Measurements from ENCODE around the gene C20orf204. TPM values are rescaled to one million over a fixed set of nuclear protein-coding genes. Genes with fewer than 3 reads are reported as not detected.
A peak's percentile ranks its signal among the peaks of the same experiment; 100 is the strongest.

Gene C20orf204
- total RNA-seq, 4 donors from 2014 or later: 0.26 to 0.57 (median 0.57) TPM; not detected in 1

DNA sequence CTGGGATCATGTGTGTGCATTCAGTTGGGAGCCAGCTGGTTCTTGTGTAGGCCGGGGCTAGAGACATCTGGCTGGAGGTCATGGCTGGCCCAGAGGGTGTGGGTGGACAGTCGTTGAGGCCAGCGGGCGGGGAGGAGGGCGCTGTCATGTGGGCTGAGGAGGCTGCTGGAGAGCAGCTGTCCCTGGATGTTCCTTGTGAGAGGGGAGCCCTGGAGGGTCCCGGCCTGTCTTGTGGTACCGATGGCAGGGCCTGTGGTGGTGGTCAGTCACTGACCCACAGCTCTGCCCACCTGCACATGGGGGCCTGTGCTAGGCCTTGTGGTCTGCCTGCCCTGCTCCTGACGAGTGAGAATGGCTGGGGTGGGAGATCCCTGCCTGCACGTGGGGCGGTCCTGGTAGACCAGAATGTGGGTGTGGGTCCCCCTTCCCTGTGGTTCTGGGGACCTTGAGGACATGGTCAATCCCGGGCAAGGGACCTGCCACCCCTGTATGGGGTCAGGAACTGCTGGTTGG lies 1.9 kb upstream of the C20orf204 start:
- TF ChIP-seq, protein P1, sequence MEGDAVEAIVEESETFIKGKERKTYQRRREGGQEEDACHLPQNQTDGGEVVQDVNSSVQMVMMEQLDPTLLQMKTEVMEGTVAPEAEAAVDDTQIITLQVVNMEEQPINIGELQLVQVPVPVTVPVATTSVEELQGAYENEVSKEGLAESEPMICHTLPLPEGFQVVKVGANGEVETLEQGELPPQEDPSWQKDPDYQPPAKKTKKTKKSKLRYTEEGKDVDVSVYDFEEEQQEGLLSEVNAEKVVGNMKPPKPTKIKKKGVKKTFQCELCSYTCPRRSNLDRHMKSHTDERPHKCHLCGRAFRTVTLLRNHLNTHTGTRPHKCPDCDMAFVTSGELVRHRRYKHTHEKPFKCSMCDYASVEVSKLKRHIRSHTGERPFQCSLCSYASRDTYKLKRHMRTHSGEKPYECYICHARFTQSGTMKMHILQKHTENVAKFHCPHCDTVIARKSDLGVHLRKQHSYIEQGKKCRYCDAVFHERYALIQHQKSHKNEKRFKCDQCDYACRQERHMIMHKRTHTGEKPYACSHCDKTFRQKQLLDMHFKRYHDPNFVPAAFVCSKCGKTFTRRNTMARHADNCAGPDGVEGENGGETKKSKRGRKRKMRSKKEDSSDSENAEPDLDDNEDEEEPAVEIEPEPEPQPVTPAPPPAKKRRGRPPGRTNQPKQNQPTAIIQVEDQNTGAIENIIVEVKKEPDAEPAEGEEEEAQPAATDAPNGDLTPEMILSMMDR (IDR thresholded peaks at IDR 0.05): no peak
- TF ChIP-seq POLR2A (IDR thresholded peaks at IDR 0.05): no peak
- no peaks in the 10 kb centered on the region for H3K9me3 ChIP-seq
- intact Hi-C loops (cut with DNase I): loop anchor here (10.0 kb wide), 1 partner anchor 49 kb away; the partner anchor contains the start of gene PRPF6
- DNase-seq: no peak
- 40 to 88% methylated on average over 1 to 8 of the region's 11 CpGs for WGBS, 2 donors
- no peak overlapping the region for H3K27ac ChIP-seq
- no peak overlapping the region for H3K4me3 ChIP-seq
- H3K27me3 ChIP-seq: peaks cover 0 to 32% (median 0%) of the 10 kb centered on the region in 4 donors
- peaks cover 18 to 66% (median 24%) of the 10 kb centered on the region in 3 donors for H3K36me3 ChIP-seq
- H3K4me1 ChIP-seq: peaks cover 12 to 33% (median 14%) of the 10 kb centered on the region in 3 donors

DNA sequence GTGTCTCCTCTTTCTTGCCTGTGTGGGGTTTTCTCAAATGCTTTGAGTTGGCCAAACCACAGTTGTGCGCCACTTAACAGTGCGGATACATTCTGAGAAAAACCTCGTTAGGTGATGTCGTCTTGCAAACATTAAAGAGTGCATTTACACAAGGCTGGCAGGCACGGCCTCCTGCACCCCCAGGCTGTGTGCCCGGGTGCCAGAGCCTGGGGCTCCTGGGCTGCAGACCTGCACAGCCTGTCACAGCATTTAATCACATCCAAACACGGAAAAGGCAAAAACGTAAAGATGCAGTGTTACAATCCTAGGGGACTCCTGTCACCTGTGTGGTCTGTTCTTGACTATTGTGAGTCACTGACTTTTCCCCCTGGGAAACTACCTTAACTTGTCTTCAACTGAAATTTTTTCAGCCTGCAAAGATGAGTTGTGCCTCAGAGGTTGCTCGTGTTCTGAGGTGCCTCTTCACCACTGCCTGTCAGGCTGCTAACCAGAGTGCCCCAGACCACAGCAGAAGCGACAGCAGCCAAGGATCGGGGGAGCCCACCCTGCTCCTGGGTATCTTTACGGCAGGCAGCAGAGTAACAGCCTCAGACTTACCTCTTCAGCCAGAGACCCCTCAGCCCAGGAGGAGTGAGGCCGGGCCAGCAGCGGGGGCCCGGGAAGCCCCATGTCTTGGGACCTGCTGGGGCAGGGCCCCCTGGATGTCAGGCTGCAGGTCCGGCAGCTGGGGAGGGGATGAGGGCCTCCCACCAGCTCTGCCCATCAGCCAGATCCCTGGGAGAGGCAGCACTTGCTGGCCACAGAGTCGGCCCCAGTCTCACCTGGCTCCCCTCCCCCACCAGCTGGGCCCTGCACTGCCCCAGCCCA lies 683 bp upstream of the C20orf204 start:
- no peak overlapping the region for H3K27ac ChIP-seq
- H3K36me3 ChIP-seq: peaks cover 6 to 54% (median 12%) of the 10 kb centered on the region in 3 donors
- 66 to 67% methylated on average over 12 to 15 of the region's 17 CpGs for WGBS, 2 donors
- H3K4me1 ChIP-seq: peaks cover 19 to 46% (median 22%) of the 10 kb centered on the region in 3 donors
- no peak overlapping the region for H3K4me3 ChIP-seq
- intact Hi-C loops (cut with DNase I): loop anchor here (10.0 kb wide), 1 partner anchor 50 kb away; the partner anchor contains the start of gene PRPF6
- peaks cover 0 to 45% (median 0%) of the 10 kb centered on the region in 4 donors for H3K27me3 ChIP-seq
- H3K9me3 ChIP-seq: no peaks in the 10 kb centered on the region
- no peak for DNase-seq
- TF ChIP-seq, protein P1 (IDR thresholded peaks at IDR 0.05): no peak
- no peak for TF ChIP-seq POLR2A (IDR thresholded peaks at IDR 0.05)

DNA sequence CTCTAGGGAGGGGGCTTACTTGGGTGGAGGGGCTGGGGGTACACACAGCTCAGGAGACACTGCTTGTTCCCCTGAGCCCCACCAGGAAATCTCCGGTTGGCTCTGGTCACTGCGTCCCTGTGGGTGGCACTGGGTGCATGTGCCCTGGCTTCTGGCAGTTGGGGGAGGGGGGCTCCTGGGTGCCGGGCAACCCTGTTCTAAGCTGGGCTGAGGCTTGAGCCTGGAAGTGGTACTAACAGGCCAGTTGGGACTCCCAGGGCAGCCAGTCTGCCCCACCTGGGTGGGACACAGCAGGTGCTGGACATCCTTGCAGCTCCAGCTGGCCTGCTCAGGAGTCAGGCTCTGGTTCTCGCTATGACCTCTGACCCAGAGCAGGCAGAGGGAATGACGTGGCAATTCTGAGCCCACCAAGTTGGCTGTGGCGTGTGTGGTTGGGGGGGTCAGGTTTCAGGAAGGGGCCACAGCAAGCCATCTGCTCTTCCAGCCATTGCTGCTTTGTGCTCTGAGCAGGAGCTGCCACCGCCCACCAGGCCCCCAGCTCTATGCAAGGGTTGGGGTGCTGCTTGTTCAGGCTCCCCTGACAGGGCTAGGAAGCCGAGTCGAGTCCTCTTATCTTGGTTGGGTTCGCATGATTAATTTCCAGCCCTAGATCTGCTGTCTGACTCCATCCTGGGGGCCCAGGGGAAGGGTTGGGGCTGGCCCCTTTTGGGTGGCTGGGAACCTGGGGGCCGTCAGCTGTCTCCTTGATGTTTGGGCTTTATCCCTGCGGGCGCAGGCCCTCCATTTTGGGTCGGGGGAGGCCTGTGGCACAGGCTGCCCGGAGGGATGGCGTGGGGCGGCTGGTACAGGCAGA lies 590 bp downstream of the C20orf204 start:
- WGBS, 2 donors: 33 to 80% methylated on average over 1 to 3 of the region's 17 CpGs
- DNase-seq: no peak
- Histone ChIP-seq H3K27ac (peak overlapping the region in 1 of 4 donors; percentile 4), H3K4me3 (no peak overlapping the region), H3K36me3 (peaks cover 6 to 41% (median 10%) of the 10 kb centered on the region in 3 donors), H3K4me1 (peaks cover 24 to 59% (median 35%) of the 10 kb centered on the region in 3 donors), H3K9me3 (no peaks in the 10 kb centered on the region), H3K27me3 (peaks cover 0 to 57% (median 0%) of the 10 kb centered on the region in 4 donors)
- intact Hi-C loops (cut with DNase I): loop anchor here (10.0 kb wide), 1 partner anchor 52 kb away; the partner anchor contains the start of gene PRPF6
- TF ChIP-seq POLR2A (IDR thresholded peaks at IDR 0.05): no peak
- TF ChIP-seq, protein P1 (IDR thresholded peaks at IDR 0.05): no peak

DNA sequence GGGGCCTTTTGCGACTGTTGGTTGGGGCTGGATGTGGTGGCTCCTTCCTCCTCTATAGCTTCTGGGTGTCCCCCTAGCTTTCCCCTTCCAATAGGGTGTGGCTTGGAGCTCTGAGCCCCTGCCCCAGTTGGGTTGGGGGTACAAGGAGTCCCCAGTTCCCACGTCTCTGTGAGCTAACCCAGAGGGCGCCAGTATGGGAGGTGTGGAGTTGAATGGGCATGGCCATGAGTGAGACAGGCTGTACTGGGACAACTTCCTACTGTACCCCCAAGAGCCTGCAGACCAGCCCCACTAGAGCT lies 1.2 kb downstream of the C20orf204 start:
- peaks cover 30 to 64% (median 41%) of the 10 kb centered on the region in 3 donors for H3K4me1 ChIP-seq
- TF ChIP-seq, protein P1 (IDR thresholded peaks at IDR 0.05): no peak
- TF ChIP-seq POLR2A (IDR thresholded peaks at IDR 0.05): no peak
- H3K4me3 ChIP-seq: no peak overlapping the region
- peaks cover under 1 to 35% (median 5%) of the 10 kb centered on the region in 3 donors for H3K36me3 ChIP-seq
- no peak for DNase-seq
- intact Hi-C loops (cut with DNase I): loop anchor here (10.0 kb wide), 1 partner anchor 52 kb away; the partner anchor contains the start of gene PRPF6
- H3K9me3 ChIP-seq: no peaks in the 10 kb centered on the region
- no CpG with 5 or more reads among the region's 3 CpGs for WGBS, 2 donors
- H3K27me3 ChIP-seq: peaks cover 0 to 63% (median 0%) of the 10 kb centered on the region in 4 donors
- H3K27ac ChIP-seq: no peak overlapping the region

All from esophagus squamous epithelium (tissue), 5 donors.